GM19351 (cell line): ENCODE measurements around the gene CRYZ.
"Not testable (repeated sequence)": the region's sequence is repeated elsewhere in the genome, so short reads cannot be mapped to it uniquely, and the experiment has no call there.

Source experiments
- ATAC-seq: cut with Tn5 transposase; IDR thresholded peaks from one replicate; pipeline ENCODE4 v1.9.1; 2021; ENCODE audit warnings: mild to moderate bottlenecking, moderate library complexity; ENCODE audit not compliant: unreplicated experiment

The CRYZ gene

GRCh38 chr1:74681851-74682250 is 51.0 kb downstream of the CRYZ start:
- no peak for ATAC-seq

GRCh38 chr1:74681449-74681848 is 51.4 kb downstream of the CRYZ start:
- ATAC-seq = peak; percentile 79

GRCh38 chr1:74681001-74681400 is 51.8 kb downstream of the CRYZ start:
- ATAC-seq = peak; percentile 22

- ATAC-seq = no peak
Observed at GRCh38 chr1:74679811-74680210, 53.0 kb downstream of the CRYZ start.

- no peak for ATAC-seq
Observed at GRCh38 chr1:74677926-74678325, 54.9 kb downstream of the CRYZ start.

GRCh38 chr1:74674278-74675048 is 58.4 kb downstream of the CRYZ start:
- ATAC-seq = no peak

- peak; percentile 34 for ATAC-seq
Observed at GRCh38 chr1:74673351-74674111, 59.3 kb downstream of the CRYZ start, which contains the start of gene ERICH3. ERICH3 (minus strand) TSS chr1:74673792; CDS start chr1:74673519, 273 bp downstream.

GRCh38 chr1:74670866-74671265 is 62.0 kb downstream of the CRYZ start:
- not testable (repeated sequence) for ATAC-seq
